T follicular helper cell (primary cell): ENCODE results near the gene CRB2.

Source experiments
- DNase-seq: peaks from one replicate; pipeline ENCODE4 v3.0.0-alpha.2; 2020; ENCODE audit warnings: low read depth
- total RNA-seq, 2 experiments: gene quantifications; one replicate each; lab custom pipeline; 2026; lab: John Stamatoyannopoulos, UW

The CRB2 gene
- total RNA-seq: 0 to 0.06 reads per million in 2 experiments

GRCh38 chr9:123355761-123356431 is at the start of gene CRB2:
Gene CRB2 (plus strand): TSS chr9:123356197. CDS start chr9:123356261, 64 bp downstream.
- no peak for DNase-seq

GRCh38 chr9:123309611-123310010 is 46.4 kb upstream of the CRB2 start:
- no peak for DNase-seq

- DNase-seq: no peak
Observed at GRCh38 chr9:123310551-123311249, 45.3 kb upstream of the CRB2 start.

- no peak for DNase-seq
Observed at GRCh38 chr9:123311250-123311752, 44.7 kb upstream of the CRB2 start.

- DNase-seq: no peak
Observed at GRCh38 chr9:123312306-123312877, 43.6 kb upstream of the CRB2 start.

GRCh38 chr9:123314617-123315016 is 41.4 kb upstream of the CRB2 start:
- DNase-seq: no peak

GRCh38 chr9:123315635-123316034 is 40.4 kb upstream of the CRB2 start:
- DNase-seq: no peak

- DNase-seq: no peak
Observed at GRCh38 chr9:123316053-123316718, 39.8 kb upstream of the CRB2 start.

GRCh38 chr9:123318202-123318601 is 37.8 kb upstream of the CRB2 start:
- DNase-seq: no peak

GRCh38 chr9:123318961-123319421 is 37.0 kb upstream of the CRB2 start:
- DNase-seq: no peak

GRCh38 chr9:123319541-123320339 is 36.3 kb upstream of the CRB2 start:
- DNase-seq: no peak

- DNase-seq: no peak
Observed at GRCh38 chr9:123320814-123321213, 35.2 kb upstream of the CRB2 start.

GRCh38 chr9:123321616-123322272 is 34.3 kb upstream of the CRB2 start:
- no peak for DNase-seq

GRCh38 chr9:123322273-123323195 is 33.5 kb upstream of the CRB2 start:
- DNase-seq: peak; percentile 39

GRCh38 chr9:123323196-123324013 is 32.6 kb upstream of the CRB2 start:
- DNase-seq: no peak

GRCh38 chr9:123324767-123325183 is 31.2 kb upstream of the CRB2 start:
- DNase-seq: no peak

- no peak for DNase-seq
Observed at GRCh38 chr9:123326187-123326586, 29.8 kb upstream of the CRB2 start.

GRCh38 chr9:123326662-123327093 is 29.3 kb upstream of the CRB2 start:
- DNase-seq: no peak

GRCh38 chr9:123327697-123328100 is 28.3 kb upstream of the CRB2 start:
- no peak for DNase-seq
